Activated CD8-positive, alpha-beta T cell treated with anti-CD3 and anti-CD28 coated beads, Interleukin-2, amount 10 ng/mL, durations not matched to agents 7 days and 5 days (primary cell): ENCODE results near the gene RAB3B. TPM values are rescaled to one million over a fixed set of nuclear protein-coding genes. Genes with fewer than 3 reads are reported as not detected.
"Not testable (repeated sequence)": the region's sequence is repeated elsewhere in the genome, so short reads cannot be mapped to it uniquely, and the experiment has no call there.

Experiments
- ATAC-seq: fragments of 150-1000 bp; cut with Tn5 transposase; one replicate; pipeline ENCODE4 v1.10.0; 2021; ENCODE audit warnings: moderate library complexity
- CTCF ChIA-PET: fragments of 350-600 bp; sonication (Branson Sonifier 250); formaldehyde crosslinking; loops from one replicate; lab custom pipeline; 2021; ENCODE audit warnings: antibody characterized with exemption; lab: Charles Lee
- POLR2A ChIA-PET: fragments of 350-600 bp; sonication (Branson Sonifier 250); formaldehyde crosslinking; loops from one replicate; lab custom pipeline; 2021; ENCODE audit warnings: antibody characterized with exemption; lab: Charles Lee
- DNase-seq: peaks from one replicate; pipeline ENCODE4 v3.0.0-alpha.2; 2020
- H3K27ac Mint-ChIP-seq: one replicate; pipeline ENCODE4 v1.8.0; 2021; ENCODE audit warnings: mild to moderate bottlenecking, mixed read lengths
- H3K27me3 Mint-ChIP-seq: one replicate; pipeline ENCODE4 v1.8.0; 2021; ENCODE audit warnings: low read depth, mixed read lengths
- H3K36me3 Mint-ChIP-seq: one replicate; pipeline ENCODE4 v1.8.0; 2021; ENCODE audit warnings: low read depth, mixed read lengths
- H3K4me1 Mint-ChIP-seq: one replicate; pipeline ENCODE4 v1.8.0; 2021; ENCODE audit warnings: low read depth, mixed read lengths
- H3K4me3 Mint-ChIP-seq: one replicate; pipeline ENCODE4 v1.8.0; 2021; ENCODE audit warnings: mild to moderate bottlenecking, mixed read lengths
- H3K9me3 Mint-ChIP-seq: one replicate; pipeline ENCODE4 v1.8.0; 2022; ENCODE audit warnings: mixed read lengths; ENCODE audit not compliant: insufficient read depth
- total RNA-seq, 2 experiments: library from RNA; stranded (reverse); gene quantifications; one replicate each; pipeline ENCODE4 v1.2.3, GENCODE V29; 2021

The RAB3B gene
- total RNA-seq, 2 experiments from 2014 or later, result 0.08 TPM

- Mint-ChIP-seq H3K27ac (no peak overlapping the region), H3K4me1 (peaks cover 37% of the 10 kb centered on the region), H3K4me3 (no peak overlapping the region), H3K36me3 (peaks cover 28% of the 10 kb centered on the region), H3K9me3 (no peaks in the 10 kb centered on the region), H3K27me3 (peaks cover 3% of the 10 kb centered on the region)
- CTCF ChIA-PET, result interaction anchor here (1.1 kb wide), 1 partner anchor 109 kb away, joined by 3 read pairs; no protein-coding TSS in a partner anchor
- peak; percentile 1 for ATAC-seq
- POLR2A ChIA-PET, result interaction anchor here (0.6 to 1.7 kb wide), 5 partner anchors 9 to 156 kb away, joined by 3 to 6 read pairs (median 4); partner anchors contain the start of gene KTI12
- DNase-seq, result no peak
Observed at GRCh38 chr1:51877434-51878307, 112.8 kb downstream of the RAB3B start.

- H3K4me1 Mint-ChIP-seq, result peaks cover 48% of the 10 kb centered on the region
- POLR2A ChIA-PET, result interaction anchor here (0.7 kb wide), 1 partner anchor 528 kb away, joined by 3 read pairs; no protein-coding TSS in a partner anchor
Observed at GRCh38 chr1:51875836-51876235, 114.7 kb downstream of the RAB3B start.

GRCh38 chr1:51875291-51875772 is 115.2 kb downstream of the RAB3B start:
- peak overlapping the region; percentile 48 for H3K4me3 Mint-ChIP-seq
- ATAC-seq (no peak), DNase-seq (no peak)
- no peaks in the 10 kb centered on the region for H3K27me3 Mint-ChIP-seq
- H3K9me3 Mint-ChIP-seq, result no peaks in the 10 kb centered on the region
- ChIA-PET CTCF (interaction anchor here (0.9 to 1.8 kb wide), 2 partner anchors 9 to 21 kb away, joined by 3 to 8 read pairs; no protein-coding TSS in a partner anchor), POLR2A (interaction anchor here (0.7 kb wide), 1 partner anchor 528 kb away, joined by 3 read pairs; no protein-coding TSS in a partner anchor)
- peaks cover 49% of the 10 kb centered on the region for H3K4me1 Mint-ChIP-seq
- peaks cover 38% of the 10 kb centered on the region for H3K36me3 Mint-ChIP-seq
- H3K27ac Mint-ChIP-seq, result peak overlapping the region; percentile 6

More at GRCh38 chr1:51875836-51876235, 114.7 kb downstream of the RAB3B start:
- H3K36me3 Mint-ChIP-seq, result peaks cover 37% of the 10 kb centered on the region
- ATAC-seq, result no peak
- no peaks in the 10 kb centered on the region for H3K27me3 Mint-ChIP-seq
- CTCF ChIA-PET, result interaction anchor here (0.9 to 1.8 kb wide), 2 partner anchors 10 to 21 kb away, joined by 3 to 8 read pairs; no protein-coding TSS in a partner anchor
- H3K4me3 Mint-ChIP-seq, result peak overlapping the region; percentile 48
- H3K27ac Mint-ChIP-seq, result no peak overlapping the region
- DNase-seq, result no peak
- no peaks in the 10 kb centered on the region for H3K9me3 Mint-ChIP-seq

- H3K4me3 Mint-ChIP-seq, POLR2A ChIA-PET, CTCF ChIA-PET, DNase-seq, H3K9me3 Mint-ChIP-seq, H3K27ac Mint-ChIP-seq, ATAC-seq, H3K27me3 Mint-ChIP-seq: not testable (repeated sequence)
- Mint-ChIP-seq H3K36me3 (peaks cover 40% of the 10 kb centered on the region), H3K4me1 (peaks cover 49% of the 10 kb centered on the region)
Observed at GRCh38 chr1:51873270-51873669, 117.2 kb downstream of the RAB3B start.

- peaks cover 42% of the 10 kb centered on the region for H3K4me1 Mint-ChIP-seq
- DNase-seq, result no peak
- H3K4me3 Mint-ChIP-seq, result no peak overlapping the region
- H3K27me3 Mint-ChIP-seq, result no peaks in the 10 kb centered on the region
- H3K9me3 Mint-ChIP-seq, result no peaks in the 10 kb centered on the region
- no peak overlapping the region for H3K27ac Mint-ChIP-seq
- no peak for ATAC-seq
- H3K36me3 Mint-ChIP-seq, result peaks cover 38% of the 10 kb centered on the region
- ChIA-PET POLR2A (no interaction called here), CTCF (interaction anchor here (0.6 to 1.1 kb wide), 2 partner anchors 15 to 26 kb away, joined by 3 to 4 read pairs; no protein-coding TSS in a partner anchor)
Observed at GRCh38 chr1:51871351-51871975, 119.0 kb downstream of the RAB3B start.

GRCh38 chr1:51870603-51871350 is 119.7 kb downstream of the RAB3B start:
- ATAC-seq, result no peak
- Mint-ChIP-seq H3K9me3 (no peaks in the 10 kb centered on the region), H3K27ac (no peak overlapping the region), H3K4me3 (no peak overlapping the region), H3K4me1 (peaks cover 38% of the 10 kb centered on the region), H3K27me3 (no peaks in the 10 kb centered on the region), H3K36me3 (peaks cover 37% of the 10 kb centered on the region)
- DNase-seq, result no peak
- CTCF ChIA-PET, result interaction anchor here (1.1 kb wide), 1 partner anchor 27 kb away, joined by 3 read pairs; no protein-coding TSS in a partner anchor
- POLR2A ChIA-PET, result interaction anchor here (1.4 kb wide), 1 partner anchor 9 kb away, joined by 4 read pairs; no protein-coding TSS in a partner anchor

- peaks cover 25% of the 10 kb centered on the region for H3K4me1 Mint-ChIP-seq
- POLR2A ChIA-PET, result interaction anchor here (0.6 kb wide), 1 partner anchor 12 kb away, joined by 3 read pairs; no protein-coding TSS in a partner anchor
- H3K27ac Mint-ChIP-seq, result no peak overlapping the region
Observed at GRCh38 chr1:51867479-51868232, 122.8 kb downstream of the RAB3B start.

GRCh38 chr1:51863384-51863783 is 127.1 kb downstream of the RAB3B start:
- Mint-ChIP-seq H3K9me3 (no peaks in the 10 kb centered on the region), H3K36me3 (peaks cover 15% of the 10 kb centered on the region), H3K27me3 (no peaks in the 10 kb centered on the region), H3K4me3 (no peak overlapping the region), H3K27ac (peak overlapping the region; percentile 43), H3K4me1 (peaks cover 13% of the 10 kb centered on the region)
- CTCF ChIA-PET, result no interaction called here
- ATAC-seq (no peak), DNase-seq (no peak)
- POLR2A ChIA-PET, result no interaction called here

More at GRCh38 chr1:51867479-51868232, 122.8 kb downstream of the RAB3B start:
- peaks cover 22% of the 10 kb centered on the region for H3K36me3 Mint-ChIP-seq
- H3K27me3 Mint-ChIP-seq, result no peaks in the 10 kb centered on the region
- CTCF ChIA-PET, result no interaction called here
- no peak overlapping the region for H3K4me3 Mint-ChIP-seq
- no peak for DNase-seq
- no peaks in the 10 kb centered on the region for H3K9me3 Mint-ChIP-seq
- no peak for ATAC-seq

- DNase-seq, result no peak
- H3K27me3 Mint-ChIP-seq, result no peaks in the 10 kb centered on the region
- ChIA-PET CTCF (interaction anchor here (0.6 kb wide), 1 partner anchor 8 kb away, joined by 3 read pairs; no protein-coding TSS in a partner anchor), POLR2A (interaction anchor here (0.6 kb wide), 1 partner anchor 16 kb away, joined by 4 read pairs; no protein-coding TSS in a partner anchor)
- peaks cover 8% of the 10 kb centered on the region for H3K4me1 Mint-ChIP-seq
- H3K9me3 Mint-ChIP-seq, result no peaks in the 10 kb centered on the region
- H3K27ac Mint-ChIP-seq, result no peak overlapping the region
- H3K4me3 Mint-ChIP-seq, result no peak overlapping the region
- H3K36me3 Mint-ChIP-seq, result peaks cover 15% of the 10 kb centered on the region
- no peak for ATAC-seq
Observed at GRCh38 chr1:51861669-51862068, 128.8 kb downstream of the RAB3B start.

GRCh38 chr1:51859735-51860134 is 130.8 kb downstream of the RAB3B start:
- Mint-ChIP-seq H3K27ac (no peak overlapping the region), H3K4me3 (no peak overlapping the region), H3K36me3 (peaks cover 24% of the 10 kb centered on the region), H3K27me3 (no peaks in the 10 kb centered on the region), H3K9me3 (no peaks in the 10 kb centered on the region), H3K4me1 (peaks cover 8% of the 10 kb centered on the region)
- ATAC-seq, result no peak
- ChIA-PET CTCF (no interaction called here), POLR2A (no interaction called here)
- DNase-seq, result no peak
